HG03064 (cell line): ENCODE results near the gene VWA2.

Experiments used
- ATAC-seq: cut with Tn5 transposase; IDR thresholded peaks from one replicate; pipeline ENCODE4 v1.9.1; 2021; ENCODE audit warnings: low read depth; ENCODE audit not compliant: unreplicated experiment

VWA2 gene

DNA sequence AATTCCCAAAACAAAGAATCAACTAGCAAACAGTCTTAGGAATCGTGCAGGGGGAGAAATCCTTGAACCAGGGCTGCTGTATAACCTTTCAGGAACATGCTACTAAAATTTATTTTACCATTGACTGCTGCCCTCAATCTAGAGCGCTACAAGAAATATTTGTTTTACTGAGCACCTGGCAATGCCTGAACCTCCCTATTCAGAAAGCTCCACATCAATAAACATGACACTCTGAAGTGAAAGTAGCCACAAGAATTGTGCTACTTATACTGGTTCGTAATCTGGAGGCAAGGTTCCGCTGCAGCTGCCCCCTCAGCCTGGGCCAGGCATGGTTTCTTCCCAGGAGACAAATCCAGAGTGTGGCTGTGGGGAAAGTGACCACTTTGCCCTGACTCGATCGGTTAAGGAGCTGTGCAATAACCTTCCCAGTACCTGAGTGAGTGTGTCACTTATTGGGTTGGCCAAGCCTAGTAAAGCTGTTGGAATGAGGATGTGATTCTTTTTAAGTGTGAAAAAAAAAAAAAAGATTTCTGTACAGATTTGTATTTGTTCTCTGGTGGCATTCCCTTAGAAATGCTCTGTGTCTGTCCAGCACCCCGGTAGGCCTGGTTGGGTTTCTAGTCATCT lies 7.7 kb downstream of the VWA2 start:
- no peak for ATAC-seq

- ATAC-seq, result no peak
Observed at GRCh38 chr10:114250236-114250635, 11.2 kb downstream of the VWA2 start.

DNA sequence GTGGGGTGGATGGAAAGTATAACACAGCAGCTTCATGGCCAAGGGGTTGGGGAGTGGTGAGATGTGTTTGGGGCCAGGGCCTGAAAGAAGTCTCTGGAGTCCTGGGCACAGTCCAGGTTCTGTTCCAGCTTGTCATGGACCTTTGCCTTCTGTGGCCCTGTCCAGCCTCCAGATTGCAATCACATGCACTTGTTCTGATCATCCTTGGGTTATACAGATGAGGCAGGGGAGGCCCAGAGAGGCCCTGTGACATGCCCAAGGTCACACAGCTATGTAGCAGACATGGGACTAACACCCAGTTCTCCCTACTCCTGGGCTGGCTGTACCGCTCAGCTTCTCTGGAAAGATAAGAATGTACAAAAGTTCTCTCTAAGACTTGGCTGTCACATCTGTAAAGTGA lies 11.7 kb downstream of the VWA2 start:
- ATAC-seq, result no peak

DNA sequence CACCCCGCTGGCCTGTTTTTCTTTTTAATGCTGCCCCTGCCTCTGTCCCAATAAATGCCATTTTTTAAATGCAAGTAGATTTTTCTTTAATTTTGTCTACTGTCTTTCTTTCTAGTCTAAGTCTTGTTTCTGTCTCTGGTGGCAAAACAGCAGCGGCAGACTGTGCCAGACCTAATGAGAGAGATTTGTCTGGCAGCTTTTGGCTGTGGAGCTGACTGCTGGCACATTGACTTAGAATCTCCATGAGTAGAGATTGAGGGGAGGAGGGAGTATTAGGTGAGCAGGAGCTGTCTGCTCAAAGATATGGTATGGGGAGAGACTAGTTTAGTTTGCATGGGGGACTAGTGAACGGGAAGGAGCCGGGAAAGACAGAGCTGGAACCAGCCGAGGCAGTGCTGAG lies 13.0 kb downstream of the VWA2 start:
- no peak for ATAC-seq

DNA sequence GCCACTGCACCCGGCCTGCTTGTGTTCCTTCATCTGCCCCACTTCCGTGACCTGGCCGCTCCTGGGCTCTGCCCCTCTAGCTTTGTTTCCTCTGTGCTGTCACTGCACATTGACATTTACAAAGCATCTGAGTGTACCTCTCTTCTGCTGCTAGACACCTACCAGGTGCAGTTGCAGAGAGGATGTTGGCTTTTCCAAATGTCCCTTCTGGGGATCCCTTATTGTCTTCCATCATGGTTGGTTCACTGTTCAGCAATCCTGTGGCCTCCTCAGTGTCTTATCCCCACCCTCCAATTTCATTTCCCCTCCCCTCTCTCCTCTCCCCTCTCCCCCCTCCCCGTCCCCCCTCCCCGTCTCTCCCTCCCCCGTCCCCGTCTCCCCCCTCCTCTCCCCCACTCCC lies 13.8 kb downstream of the VWA2 start:
- no peak for ATAC-seq

DNA sequence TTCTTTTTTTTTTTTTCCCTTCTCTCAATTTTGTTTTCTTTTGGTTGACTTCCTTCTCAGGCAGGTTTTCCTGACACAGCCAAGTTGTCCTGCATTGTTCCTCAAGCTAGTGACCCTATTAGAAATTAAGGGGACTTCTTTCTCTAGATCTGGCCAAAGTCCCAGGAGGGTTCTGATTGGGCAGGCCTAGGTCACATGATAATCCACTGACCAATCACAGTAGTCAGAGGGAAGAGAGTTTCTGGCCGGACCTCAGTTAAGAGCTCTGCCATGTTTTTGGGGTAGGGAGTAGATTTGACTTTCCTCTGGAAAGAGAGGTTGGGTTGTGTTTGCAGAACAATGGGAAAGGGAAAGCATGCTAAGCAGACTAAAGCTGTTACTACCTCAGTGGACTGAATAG lies 16.2 kb downstream of the VWA2 start:
- ATAC-seq, result no peak

DNA sequence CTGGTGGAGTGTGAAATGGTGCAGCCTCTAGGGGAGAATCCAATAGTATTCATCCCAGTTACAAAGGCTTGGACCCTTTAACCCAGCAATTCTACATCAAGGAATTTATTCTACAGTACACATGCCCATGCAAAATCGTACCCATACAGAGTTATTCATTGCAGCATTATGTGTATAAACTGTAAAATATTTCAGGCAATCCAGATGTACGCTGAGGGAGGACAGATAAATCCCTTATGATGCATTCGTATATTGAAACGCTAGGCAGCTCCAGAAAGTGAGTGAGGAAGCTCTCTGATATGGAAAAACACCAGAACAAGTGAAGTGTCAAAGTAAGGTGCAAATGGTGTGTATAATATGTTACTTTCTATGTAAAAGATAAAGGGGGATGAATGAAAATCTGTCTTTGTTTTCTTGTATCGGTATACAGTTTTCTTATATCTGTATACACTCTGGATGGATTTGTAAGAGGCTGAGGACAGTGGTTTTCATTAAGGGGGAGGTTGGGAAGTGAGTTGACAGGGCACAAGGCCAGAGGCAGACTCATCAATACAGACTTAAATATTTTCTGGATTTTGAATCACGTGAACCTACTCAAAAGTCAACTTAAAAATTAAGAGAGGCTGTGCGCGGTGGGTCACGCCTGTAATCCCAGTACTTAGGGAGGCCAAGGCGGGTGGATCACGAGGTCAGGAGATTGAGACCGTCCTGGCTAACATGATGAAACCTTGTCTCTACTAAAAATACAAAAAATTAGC lies 17.1 kb downstream of the VWA2 start:
- ATAC-seq, result no peak

- no peak for ATAC-seq
Observed at GRCh38 chr10:114256822-114257221, 17.8 kb downstream of the VWA2 start.

DNA sequence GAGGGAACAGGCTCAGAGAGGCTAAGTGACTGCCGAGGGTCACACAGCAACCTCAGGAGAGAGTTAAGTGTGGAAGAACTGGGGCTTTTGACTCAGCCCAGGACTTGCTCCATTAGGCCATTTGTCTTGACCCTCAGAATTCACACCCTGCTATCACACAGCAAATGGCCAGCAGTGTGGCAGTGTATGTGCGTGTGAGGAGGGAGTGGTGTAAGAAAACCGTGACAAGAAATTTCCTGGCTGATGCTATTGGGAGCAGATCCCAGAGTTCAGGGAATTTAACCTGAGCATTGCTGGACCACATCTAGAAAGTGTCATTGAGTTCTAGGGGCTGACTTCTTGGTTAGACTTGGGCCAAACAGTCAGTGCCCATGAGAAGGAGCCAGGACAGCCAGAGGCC lies 18.4 kb downstream of the VWA2 start:
- ATAC-seq, result no peak

- no peak for ATAC-seq
Observed at GRCh38 chr10:114258274-114258840, 19.3 kb downstream of the VWA2 start.

- no peak for ATAC-seq
Observed at GRCh38 chr10:114259824-114260223, 20.8 kb downstream of the VWA2 start.

DNA sequence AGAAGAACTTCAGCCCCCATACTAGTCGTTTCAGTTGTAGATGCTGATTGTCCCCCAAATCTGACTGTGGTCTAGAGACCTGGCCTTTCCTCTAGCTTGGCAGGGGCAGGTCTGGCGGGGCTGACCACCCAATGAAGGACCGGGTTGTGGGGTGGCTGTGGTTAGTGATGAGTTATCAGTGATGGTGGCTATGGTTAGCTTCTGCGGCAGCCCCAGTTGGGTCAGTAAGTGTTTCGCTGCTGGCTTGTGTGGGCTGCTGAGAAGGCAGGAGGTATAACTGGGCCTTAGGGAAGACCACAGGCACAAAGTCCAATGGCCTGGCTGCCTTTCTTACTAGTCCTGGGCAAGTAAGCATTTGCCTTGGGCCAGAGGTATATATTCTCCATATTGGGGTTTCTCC lies 21.3 kb downstream of the VWA2 start:
- ATAC-seq, result no peak

DNA sequence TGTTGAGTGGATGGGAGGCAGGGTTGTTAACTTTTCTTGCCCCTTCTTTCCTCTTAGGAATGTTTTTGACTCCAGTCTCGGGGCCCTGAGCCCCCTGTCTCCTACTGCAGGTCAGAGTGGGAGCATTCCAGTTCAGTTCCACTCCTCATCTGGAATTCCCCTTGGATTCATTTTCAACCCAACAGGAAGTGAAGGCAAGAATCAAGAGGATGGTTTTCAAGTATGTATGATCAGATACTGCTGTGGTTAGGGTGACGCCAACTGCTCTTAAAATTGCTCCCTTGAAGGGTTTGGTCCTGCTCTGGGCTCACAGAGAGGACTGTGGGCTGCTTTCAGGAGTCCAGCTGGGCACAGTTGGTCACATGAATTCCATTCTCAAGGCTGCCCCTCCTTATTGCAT lies 22.0 kb downstream of the VWA2 start:
- no peak for ATAC-seq

GRCh38 chr10:114262496-114262895 lies 23.4 kb downstream of the VWA2 start:
- no peak for ATAC-seq

DNA sequence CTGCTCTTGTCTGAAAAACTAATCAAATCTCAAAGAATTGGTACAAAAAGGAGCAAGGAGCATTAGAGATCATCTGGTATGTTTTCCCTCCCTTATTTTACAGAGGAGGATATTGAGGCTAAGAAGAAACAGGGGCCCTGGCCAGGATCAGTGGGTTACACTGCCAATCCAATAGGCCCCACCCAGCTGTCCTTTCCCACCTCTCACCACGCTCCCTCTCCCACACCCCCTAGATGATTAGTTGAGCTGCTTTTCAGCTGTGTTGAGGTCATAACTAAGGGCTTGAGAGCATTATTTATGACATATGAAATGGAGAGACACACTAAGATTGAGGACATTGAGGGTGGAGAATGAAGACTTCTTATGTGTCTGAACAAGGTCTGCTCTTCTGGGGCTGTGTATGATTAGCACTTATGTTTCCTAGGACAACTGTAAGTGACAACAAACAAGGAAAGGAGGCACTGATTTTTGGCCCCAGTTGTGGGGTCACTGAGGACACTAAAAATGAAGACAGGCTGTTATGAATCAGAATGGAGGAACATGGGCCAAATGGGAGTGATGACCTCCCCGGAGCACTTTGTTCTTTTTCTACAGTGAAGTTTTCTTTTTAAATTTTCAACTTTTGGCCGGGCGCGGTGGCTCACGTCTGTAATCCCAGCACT lies 26.5 kb downstream of the VWA2 start:
- ATAC-seq, result no peak

GRCh38 chr10:114266521-114266920 lies 27.5 kb downstream of the VWA2 start:
- ATAC-seq, result no peak

GRCh38 chr10:114271075-114271778 lies 32.2 kb downstream of the VWA2 start:
- no peak for ATAC-seq

DNA sequence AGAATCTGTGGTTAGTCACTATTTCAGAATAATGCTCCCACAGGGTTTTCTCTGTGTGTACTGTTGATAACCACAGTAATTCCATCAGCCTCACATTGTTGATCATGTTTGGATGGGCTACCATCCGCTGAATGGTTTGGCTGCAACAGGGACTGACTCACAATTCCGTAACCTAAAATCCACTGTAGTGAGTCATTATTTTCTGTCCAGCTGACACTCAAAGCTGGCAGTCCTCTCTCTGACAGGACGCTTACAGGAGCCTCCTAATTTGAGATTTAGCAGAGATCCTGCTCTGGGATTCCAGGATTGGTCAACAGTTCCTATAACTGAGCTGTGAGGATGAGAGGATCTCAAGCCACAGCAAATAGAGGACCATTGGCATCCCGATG lies 32.7 kb downstream of the VWA2 start:
- ATAC-seq, result no peak

DNA sequence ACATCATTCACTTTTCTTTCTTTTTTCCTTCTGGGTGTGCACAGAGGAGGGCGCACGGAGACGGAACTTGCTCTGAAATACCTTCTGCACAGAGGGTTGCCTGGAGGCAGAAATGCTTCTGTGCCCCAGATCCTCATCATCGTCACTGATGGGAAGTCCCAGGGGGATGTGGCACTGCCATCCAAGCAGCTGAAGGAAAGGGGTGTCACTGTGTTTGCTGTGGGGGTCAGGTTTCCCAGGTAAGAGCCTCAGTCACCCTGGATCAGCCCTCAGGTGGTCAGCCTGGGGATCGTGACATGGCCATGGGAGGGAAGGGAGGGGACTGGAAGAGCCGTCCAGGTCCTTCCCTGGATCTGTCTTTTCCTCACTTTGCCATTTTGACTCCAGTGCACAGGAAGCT lies 33.6 kb downstream of the VWA2 start:
- no peak for ATAC-seq

DNA sequence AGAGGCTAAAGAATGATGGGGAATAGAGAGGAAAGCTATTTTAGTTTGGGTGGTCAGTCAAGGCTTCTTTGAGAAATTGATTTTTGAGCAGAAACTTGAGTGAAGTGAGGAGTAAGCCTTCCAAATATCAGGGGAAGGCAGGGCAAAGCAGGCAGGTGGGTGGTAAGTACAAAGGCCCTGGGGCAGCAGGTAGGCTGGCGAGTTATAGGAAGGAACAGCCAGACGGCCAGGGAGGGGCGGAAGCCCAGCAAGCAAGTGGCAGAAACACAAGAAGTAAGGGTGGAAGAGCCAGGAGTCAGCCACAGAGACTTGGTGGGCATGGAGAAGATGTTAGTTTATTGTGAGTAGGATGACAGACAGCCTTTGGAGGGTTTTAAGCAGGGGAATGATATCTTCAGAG lies 34.9 kb downstream of the VWA2 start:
- ATAC-seq, result no peak
